ENCODE results near the gene NPY4R2.
"Not testable (repeated sequence)": the region's sequence is repeated elsewhere in the genome, so short reads cannot be mapped to it uniquely, and the experiment has no call there.

DNA sequence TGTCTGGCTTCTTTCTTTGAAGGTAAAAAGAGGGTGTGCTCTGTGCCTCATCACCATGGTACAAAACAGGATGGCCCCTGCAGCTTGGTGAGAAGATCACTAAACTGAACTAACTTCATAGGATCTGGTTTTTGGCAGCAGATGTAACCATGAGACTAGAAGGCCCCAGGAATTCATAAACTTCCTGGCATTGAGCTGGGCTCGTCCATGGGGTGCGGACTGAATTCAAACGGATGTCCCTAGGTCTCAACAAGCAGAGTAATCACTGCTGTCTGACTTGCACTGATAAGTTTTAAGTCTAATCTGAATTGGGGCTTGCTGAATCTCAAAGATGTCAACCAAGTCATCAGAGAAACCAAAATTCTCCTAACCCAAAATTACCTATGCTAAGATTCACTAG lies 33.5 kb upstream of the NPY4R2 start:
- TF ChIP-seq, protein P1, sequence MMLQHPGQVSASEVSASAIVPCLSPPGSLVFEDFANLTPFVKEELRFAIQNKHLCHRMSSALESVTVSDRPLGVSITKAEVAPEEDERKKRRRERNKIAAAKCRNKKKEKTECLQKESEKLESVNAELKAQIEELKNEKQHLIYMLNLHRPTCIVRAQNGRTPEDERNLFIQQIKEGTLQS (IDR thresholded peaks at IDR 0.05) = not testable (repeated sequence)
- not testable (repeated sequence) for TF ChIP-seq HNF4A (conservative IDR thresholded peaks at IDR 0.05); YY1 (IDR thresholded peaks at IDR 0.05); TAF1 (conservative IDR thresholded peaks at IDR 0.05); JUND (IDR thresholded peaks at IDR 0.05); GABPA (IDR thresholded peaks at IDR 0.05 in 1 of 2, conservative IDR thresholded peaks at IDR 0.05 in 1 of 2)
- TF ChIP-seq, protein P2, sequence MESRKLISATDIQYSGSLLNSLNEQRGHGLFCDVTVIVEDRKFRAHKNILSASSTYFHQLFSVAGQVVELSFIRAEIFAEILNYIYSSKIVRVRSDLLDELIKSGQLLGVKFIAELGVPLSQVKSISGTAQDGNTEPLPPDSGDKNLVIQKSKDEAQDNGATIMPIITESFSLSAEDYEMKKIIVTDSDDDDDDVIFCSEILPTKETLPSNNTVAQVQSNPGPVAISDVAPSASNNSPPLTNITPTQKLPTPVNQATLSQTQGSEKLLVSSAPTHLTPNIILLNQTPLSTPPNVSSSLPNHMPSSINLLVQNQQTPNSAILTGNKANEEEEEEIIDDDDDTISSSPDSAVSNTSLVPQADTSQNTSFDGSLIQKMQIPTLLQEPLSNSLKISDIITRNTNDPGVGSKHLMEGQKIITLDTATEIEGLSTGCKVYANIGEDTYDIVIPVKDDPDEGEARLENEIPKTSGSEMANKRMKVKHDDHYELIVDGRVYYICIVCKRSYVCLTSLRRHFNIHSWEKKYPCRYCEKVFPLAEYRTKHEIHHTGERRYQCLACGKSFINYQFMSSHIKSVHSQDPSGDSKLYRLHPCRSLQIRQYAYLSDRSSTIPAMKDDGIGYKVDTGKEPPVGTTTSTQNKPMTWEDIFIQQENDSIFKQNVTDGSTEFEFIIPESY (IDR thresholded peaks at IDR 0.05) = not testable (repeated sequence)
- TF ChIP-seq, protein P3, sequence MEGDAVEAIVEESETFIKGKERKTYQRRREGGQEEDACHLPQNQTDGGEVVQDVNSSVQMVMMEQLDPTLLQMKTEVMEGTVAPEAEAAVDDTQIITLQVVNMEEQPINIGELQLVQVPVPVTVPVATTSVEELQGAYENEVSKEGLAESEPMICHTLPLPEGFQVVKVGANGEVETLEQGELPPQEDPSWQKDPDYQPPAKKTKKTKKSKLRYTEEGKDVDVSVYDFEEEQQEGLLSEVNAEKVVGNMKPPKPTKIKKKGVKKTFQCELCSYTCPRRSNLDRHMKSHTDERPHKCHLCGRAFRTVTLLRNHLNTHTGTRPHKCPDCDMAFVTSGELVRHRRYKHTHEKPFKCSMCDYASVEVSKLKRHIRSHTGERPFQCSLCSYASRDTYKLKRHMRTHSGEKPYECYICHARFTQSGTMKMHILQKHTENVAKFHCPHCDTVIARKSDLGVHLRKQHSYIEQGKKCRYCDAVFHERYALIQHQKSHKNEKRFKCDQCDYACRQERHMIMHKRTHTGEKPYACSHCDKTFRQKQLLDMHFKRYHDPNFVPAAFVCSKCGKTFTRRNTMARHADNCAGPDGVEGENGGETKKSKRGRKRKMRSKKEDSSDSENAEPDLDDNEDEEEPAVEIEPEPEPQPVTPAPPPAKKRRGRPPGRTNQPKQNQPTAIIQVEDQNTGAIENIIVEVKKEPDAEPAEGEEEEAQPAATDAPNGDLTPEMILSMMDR (IDR thresholded peaks at IDR 0.05; ENCODE audit: low read depth, low read length, missing input control) = not testable (repeated sequence)
- TF ChIP-seq, protein P4, sequence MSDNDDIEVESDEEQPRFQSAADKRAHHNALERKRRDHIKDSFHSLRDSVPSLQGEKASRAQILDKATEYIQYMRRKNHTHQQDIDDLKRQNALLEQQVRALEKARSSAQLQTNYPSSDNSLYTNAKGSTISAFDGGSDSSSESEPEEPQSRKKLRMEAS (IDR thresholded peaks at IDR 0.05) = not testable (repeated sequence)
